NCI-H1092 treated with DMSO at 0.1 percent for 48 hours (cell line): ENCODE data around the gene CRMP1.
"Not testable (repeated sequence)": the region's sequence is repeated elsewhere in the genome, so short reads cannot be mapped to it uniquely, and the experiment has no call there.

Experiments used
- DNase-seq: peaks from one replicate; lab custom pipeline; 2025; lab: John Stamatoyannopoulos, UW

Gene CRMP1

DNA sequence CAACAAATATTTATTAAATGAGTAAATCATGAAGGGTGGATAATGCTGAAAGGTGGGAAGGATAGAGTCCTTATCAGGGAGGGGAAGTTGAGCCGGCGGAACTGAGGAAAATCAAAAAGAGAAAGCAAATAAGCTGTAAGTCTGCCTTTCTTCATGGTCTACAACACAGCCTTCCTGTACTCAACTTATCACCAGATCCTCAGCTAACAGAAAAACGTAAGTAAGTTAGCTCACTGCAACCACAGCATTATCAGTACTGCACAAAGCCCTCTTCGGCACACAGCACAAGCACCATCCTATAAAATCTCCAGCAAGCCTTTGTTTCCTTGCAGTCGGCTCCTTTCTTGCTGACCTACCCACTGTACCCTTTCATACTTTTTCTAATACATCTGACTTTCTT lies 70.3 kb downstream of the CRMP1 start:
- DNase-seq: no peak

DNA sequence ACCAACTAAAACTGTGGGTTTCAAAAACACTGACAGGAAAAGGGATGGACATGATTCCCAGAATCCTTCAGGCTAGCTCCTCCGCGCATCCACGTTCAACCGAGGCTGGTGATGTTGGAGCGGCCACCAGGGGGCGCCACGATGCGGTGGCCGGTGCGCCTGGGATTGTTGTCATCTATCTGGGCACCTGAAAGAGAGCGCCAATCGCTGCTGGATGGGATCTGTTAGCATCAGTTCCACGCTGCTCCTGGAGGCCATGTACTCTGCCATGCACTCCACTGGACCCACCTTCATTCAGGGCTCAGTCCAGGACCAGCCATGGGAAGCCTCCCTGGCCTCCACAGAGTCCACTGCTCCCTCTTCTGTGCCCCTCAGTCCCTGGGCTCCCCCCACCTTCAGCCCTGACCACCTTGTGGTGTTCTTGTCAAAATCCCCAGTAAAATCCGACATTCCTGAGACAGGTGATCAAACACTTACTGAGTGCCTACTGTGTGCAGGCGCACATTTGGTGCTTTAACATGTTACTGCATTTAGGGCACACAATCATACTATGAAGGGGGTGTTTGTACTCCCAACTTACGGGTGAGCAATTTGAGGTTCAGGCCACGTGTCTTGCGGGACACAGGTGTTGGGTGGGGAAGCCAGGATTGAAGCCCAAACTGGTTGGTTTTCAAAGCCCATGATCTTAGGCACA lies 71.1 kb downstream of the CRMP1 start:
- peak; percentile 4 for DNase-seq

DNA sequence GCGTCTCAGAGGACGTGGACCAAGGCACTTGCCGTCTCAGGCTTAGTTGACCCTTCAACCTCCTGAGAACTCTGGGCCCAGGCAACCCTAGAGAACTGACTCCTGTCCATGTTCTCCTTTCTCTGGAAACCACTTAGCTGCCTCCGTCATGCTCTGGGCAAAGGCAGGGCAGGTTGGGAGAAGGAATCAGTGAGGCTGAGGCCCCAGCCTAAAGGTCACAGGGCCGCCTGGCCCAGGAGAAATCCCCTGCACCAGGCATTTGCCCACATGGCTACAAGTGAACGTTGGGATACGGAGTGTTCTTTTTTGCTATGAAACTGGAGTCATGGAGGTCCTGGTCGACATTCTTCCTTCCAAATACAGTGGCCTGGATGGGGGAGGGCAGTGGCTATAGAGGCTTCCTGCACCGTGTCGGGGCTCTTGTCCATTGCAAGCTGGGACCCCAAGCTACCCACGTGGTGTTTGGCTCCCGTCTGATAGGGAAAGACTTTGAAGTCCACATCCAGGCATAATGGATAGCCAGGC lies 76.0 kb downstream of the CRMP1 start:
- DNase-seq: no peak

DNA sequence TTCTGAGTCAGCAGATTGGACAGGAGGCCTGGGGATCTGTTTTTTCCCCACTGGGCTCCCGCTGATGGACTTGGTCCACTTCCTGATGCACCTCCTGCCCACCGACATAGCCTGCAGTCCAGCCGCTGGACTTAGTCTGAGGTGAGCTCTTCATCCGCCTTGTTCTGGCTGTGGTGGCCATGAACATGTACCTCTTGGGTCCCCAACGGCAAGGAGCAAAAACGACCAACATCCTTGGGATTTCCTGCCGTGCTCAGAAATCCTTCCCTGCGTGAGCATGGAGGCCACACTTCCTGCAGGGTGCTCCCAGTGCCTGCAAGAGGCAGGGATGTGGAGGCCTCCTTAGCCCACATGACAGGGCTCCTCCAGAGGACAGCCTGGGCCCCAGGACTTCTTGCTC lies 76.8 kb downstream of the CRMP1 start:
- no peak for DNase-seq

DNA sequence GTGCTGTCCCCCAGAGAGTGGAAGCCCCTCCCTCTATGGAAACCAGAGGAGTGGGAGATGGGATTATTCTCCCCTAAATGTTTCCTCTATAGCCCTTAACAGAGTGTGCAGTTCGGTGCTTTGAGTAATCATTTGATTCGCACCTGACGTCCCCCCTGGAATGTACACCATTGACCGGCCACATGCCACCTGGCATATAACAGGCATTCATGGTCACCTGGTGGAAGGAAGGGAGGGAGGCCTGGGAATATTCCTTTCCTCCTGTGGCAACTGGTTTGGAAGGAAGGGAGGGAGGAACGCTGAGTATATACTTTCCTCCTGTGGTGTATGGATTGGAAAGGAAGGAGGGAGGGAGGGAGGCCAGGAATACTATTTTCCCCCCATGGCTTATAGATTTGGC lies 77.2 kb downstream of the CRMP1 start:
- DNase-seq: no peak

DNA sequence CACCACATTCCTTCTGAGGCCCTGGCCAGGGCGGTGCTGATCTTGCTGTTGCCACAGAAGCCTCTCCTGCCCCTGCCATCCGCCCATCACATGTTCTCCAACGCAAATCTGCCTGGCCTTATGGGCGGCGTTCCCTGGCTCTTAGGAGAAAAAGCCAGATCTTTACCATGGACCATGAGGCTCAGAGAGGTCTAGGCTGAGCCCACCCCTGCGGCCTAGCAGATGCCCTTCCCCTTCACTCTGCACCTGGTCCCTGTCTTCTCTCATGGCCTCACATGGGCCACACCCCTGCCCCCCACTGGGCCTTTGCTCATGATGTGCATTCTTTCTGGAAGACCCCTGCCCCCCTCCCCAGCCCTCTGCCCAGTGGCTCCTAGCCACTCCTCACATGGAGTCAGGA lies 78.5 kb downstream of the CRMP1 start:
- DNase-seq: no peak

DNA sequence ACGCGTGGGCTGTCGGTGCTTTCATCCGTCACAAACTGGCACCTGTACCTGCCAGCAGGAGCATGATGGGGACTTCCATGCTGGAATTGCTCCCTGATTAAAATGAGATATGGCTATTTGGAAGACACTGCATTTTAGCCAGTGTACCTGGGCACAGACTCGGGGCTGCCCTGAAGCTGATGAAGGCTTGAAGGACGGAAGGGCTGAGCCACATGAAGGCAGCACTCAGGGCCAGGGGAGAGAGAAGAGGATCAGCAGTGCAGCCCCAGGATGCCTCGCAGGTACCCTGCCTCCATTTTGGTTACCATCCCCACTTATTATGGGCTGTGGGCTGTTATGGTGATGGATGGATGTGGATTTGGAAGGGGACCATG lies 79.0 kb downstream of the CRMP1 start:
- DNase-seq: no peak

DNA sequence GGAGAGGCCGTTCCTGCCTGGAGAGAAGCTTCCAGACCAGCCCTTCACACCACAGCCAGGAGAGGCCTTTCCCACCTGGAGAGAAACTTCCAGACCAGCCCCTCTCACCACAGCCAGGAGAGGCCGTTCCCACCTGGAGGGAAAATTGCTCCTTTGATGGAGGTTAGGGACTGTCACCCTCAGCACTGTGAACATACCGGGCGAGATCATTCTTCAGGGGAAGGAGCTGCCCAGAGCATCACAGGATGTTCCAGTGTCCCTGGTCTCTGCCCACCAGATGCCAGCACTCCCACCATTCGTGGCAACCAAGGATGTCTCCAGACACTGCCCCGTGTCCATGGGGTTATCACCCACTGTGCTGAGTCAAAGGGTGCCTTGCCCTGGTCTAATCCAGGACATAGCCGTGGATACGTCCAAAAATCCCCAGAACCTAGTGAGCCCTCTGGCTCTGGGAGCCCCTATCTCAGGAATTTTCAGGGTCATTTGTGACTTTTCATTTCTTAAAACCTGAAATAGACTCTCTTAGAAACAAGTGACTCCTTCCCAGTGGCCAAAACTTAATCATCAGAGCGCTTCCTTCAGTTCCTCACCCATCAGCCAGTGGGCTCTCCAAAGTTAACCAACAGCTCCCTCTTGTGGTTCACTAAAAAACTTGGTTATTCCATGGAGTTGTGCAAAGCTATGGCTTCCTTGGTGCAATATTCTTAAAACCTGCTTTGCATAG lies 80.2 kb downstream of the CRMP1 start:
- DNase-seq: peak; percentile 61

DNA sequence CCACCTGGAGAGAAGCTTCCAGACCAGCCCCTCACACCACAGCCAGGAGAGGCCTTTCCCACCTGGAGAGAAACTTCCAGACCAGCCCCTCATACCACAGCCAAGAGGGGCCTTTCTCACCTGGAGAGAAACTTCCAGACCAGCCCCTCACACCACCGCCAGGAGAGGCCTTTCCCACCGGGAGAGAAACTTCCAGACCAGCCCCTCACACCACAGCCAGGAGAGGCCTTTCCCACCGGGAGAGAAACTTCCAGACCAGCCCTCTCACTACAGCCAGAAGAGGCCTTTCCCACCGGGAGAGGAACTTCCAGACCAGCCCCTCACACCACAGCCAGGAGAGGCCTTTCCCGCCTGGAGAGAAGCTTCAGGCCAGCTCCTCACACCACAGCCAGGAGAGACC lies 80.8 kb downstream of the CRMP1 start:
- DNase-seq: not testable (repeated sequence)

DNA sequence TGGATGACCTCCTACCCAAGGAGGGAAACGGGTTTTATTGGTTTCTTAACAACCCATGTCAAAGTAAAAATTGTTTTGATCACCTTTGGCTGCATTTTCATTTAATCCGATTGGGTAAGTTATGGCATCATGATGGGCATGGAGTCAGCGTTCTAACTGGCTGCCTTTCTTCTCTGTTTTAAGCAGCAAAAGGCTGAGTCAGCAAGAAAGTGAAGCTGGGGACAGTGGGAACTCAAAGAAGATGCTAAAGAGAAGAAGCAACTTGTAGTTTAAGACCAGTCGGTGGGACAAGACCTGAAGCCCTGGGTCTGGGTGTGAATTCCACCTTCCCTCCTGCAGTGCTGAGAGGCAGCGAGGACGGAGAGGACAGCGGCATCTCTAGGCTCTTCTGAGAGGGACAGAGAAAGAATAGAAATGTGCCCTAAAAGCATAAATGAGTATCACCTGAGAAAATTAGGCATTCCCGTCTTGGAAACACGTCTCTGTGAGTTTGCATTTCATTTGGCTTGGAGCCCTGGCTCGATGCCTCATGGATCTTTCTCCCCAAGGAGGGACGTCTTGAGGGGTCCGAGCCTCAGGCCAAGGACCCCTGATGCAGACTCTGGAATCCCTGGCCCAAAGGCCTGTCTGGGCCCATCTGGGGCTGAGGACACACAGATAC lies 82.0 kb downstream of the CRMP1 start:
- DNase-seq: no peak

DNA sequence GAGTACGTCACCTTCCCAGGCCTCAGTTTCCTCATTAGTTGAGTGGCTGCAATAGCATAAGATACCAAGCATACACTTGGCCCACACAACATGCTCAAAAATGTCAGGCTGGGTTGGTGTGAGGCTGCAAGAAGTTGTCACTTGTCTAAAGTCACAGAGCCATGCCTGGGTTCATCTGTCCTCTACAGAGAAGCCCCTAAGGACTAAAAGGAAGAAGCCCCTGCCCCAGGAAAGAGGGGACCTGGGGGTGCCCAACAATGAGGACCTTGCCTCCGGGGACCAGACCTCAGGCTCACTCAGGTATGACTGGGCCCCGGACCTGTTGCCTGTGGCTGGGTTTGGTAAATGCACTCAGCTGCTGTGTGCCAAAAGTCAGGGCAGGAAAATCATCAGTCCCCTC lies 82.7 kb downstream of the CRMP1 start:
- DNase-seq: no peak

DNA sequence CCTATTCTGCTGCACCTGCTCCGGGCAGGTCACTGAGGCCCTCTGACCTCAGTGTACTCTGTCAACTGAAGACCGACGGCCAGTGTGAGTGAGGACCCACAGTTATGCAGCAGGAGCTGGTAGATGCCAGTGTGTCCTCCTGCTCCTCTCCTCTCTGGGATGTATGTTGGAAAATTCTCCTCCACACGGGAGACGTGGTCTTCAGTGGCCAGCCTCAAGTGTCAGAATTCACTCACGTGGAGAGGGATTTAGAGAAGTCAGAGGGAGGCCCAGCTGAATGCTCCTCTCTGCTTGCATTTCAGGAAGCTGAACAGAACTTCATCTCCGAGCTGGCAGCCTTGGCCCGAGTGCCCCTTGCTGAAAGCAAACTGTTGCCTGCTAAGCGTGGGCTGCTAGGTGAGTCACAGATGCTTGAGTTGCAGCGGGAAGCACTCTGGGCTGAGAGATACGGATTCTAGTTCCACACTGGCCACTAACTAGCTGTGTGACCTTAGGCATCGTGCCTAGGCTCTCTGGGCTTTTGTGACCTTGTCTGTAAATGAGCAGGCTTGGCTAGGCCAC lies 83.6 kb downstream of the CRMP1 start:
- no peak for DNase-seq

DNA sequence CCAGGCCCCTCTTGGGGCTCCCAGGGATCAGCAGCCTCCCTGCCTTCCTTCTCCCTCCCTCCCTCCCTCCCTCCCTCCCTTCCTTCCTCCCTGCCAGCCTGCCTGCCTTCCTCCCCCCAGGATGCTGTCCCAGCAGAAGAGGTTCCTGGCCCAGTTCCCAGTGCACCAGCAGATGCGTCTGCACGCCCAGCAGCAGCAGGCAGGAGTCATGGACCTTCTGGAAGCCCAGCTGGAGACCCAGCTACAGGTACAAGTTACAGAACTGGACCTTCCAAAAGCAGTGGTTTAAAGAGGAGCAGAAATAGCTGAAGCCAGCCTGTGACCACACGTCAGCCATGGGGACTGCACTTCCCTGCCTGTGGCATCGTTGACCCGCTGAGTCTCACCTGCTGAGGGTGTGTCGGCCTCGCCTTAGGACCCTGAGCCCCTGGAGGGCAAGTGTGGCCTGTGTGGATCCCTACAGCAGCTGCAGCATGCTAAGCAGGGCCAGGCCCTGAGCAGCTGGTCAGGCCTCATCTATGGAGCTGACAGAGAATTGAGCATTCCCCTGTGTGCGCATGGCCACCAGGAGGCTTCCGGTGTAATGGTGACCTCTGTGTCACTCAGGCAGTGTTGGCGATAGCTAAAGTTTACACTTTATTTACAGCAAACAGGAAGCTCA lies 84.7 kb downstream of the CRMP1 start:
- peak; percentile 36 for DNase-seq

DNA sequence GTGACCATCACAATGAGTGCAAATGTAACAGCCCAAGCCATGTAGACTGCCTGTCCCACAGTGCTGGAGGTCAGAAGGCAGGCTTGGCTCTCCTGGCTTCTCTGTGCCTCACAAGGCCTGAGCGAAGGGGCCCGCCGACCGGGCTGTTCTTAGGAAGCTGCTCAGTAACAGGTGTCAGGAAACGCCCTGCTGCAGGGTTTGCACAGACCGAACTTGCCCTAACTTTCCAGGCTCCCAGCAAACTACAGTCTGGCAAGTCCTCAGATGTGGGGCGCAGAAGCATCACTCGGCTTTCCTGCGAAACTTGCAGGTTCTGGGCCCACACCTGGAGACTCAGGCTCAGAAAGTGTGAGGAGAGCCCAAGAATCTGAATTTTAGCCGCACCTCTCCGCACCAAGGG lies 87.6 kb downstream of the CRMP1 start:
- DNase-seq: no peak

DNA sequence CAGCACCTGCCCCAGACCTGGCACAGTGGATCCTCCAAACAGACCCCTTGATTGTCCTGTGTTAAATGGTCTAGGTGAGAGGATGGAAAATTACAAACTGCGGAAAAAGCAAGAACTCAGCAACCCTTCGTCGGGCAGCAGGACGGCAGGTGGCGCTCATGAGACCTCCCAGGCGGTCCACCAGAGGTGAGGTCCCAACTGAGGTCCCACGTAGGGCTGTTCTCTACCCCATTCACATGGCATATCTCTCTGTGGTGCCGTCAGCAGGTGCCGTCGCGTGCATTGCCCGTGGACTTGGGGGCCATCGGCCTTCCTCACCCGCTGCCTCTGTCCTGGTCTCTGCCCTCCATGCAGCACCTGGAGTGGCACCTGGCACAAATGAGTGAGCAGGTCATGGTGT lies 88.2 kb downstream of the CRMP1 start:
- DNase-seq: no peak

DNA sequence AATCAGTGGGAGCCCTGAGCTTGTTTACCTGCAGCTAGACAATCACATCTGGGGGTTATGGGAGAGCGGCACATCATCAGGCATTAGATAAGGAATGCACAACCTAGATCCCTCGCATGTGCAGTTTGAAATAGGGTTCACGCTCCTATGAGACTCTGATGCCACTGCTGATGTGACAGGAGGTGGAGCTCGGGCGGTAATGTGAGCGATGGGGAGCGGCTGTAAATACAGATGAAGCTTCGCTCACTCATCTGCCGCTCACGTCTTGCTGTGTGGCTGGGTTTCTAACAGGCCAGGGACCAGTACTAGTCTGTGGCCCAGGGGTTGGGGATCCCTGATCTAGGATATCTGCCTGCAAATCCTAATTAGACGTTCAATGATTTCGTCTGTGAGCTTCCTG lies 90.3 kb downstream of the CRMP1 start:
- DNase-seq: no peak

DNA sequence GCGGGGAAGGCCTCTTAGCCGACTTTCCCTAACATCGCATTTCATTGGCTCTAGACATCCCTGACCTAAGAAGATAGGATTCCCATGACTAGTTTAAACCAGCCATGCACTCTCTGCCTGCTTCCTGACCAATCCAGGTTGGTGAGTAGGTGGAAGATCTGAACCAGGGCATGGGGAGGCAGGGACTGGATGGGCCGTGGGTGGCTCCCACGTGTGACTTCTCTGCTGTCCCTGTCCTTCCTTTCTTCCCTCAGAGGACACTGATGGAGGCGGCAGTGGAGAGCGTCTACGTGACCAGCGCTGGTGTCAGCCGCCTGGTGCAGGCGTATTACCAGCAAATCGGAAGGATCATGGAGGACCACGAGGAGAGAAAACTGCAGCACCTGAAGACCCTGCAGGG lies 91.2 kb downstream of the CRMP1 start:
- no peak for DNase-seq

DNA sequence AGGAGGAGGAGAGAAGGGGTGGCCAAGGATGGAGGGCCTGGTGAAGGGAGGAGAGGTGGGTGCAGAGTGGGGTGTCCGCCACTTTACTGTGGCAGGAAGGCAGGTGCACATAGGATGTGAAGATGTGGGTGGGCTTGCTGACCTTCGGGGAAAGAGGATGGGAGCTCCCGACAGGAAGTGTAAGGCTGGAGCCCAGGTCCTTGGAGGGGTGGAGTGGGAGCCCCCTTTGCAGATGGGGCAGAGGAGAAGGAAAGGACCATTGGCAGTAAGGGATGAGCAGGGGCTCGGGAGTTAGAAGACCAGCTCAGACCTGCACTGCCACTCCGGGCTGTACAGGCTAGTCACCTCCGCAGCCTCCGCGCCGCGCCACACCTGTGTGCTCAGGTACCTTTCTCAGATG lies 92.4 kb downstream of the CRMP1 start:
- no peak for DNase-seq

DNA sequence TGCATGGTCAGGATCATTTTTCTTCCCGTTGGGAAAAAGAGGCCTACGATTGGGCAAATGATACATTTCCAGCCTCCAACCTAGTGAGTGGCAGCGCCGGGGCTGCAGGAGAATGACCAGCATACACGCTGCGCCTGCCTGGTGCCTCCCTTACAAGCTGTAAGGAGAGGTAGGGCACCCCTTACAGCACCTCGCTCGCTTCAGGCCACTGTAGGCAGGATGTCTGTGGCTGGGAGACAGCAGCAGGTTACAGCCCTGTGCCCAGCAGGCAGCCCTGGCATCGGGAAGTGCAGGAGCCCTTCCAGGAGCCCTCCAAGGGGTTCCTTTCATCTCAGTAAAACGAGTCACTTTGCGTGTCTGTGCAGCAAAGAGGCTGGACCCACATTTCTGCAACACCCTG lies 93.5 kb downstream of the CRMP1 start:
- no peak for DNase-seq

DNA sequence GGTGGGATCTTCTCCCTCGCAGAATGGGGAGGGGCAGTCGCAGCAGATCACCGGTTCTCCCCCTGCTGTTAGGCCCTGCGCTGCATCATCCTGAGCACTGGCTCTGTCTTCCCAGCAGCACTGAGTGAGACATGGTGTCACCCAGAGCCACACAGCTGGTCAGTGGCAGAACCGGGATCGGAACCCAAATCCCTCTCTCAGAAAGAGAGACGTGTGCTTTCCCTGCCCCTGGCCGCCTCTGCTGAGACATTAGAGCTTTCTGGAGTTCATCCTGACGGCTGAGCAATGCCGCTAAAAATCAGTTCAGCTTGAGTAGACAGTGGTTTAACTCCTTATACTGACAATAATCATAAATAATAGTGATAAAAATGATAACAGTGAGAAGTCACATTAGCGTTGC lies 93.9 kb downstream of the CRMP1 start:
- no peak for DNase-seq

DNA sequence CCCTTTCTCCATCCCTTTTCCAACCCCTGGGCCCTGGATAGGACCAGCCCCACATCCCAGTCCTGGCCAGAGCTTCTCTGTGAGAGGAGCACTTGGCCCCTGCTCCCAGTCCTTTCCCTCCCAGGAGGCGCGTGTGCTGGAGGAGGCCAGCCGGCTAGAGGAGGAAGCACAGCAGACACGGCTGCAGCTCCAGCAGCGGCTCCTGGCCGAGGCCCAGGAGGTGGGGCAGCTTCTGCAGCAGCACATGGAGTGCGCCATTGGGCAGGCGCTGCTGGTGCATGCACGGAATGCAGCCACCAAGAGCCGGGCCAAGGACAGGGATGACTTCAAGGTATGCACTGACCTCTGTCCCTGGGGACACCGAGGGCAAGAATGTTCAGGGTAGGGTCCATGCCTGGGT lies 94.4 kb downstream of the CRMP1 start:
- no peak for DNase-seq

DNA sequence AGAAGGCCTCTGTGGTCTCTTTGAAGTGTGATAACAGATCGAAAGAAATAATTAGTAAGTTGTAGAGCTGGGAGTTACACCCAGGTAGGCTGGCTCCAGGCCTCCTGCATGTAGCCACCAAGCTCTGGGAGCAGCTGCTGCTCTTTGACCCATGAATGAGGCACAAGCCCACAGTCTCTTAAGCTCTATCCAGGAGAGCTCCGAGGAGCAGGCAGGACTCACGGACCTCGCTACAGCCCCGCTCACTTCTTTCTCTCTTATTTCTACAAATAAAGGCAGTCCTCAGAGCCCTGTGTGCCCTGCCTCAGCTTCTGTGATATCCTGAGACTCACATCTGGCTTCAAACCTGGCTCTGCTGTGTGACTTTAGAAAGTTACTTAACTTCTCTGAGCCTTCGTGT lies 95.0 kb downstream of the CRMP1 start:
- DNase-seq: no peak
